ENCODE measurements around the gene TSC22D2. TPM values are rescaled to one million over a fixed set of nuclear protein-coding genes. Genes with fewer than 3 reads are reported as not detected.

The TSC22D2 gene
- total and polyA plus RNA-seq, 2 of the 8 experiments (the other 6 are each of a cell fraction or from before 2014, with no cell fraction given): 3.4 to 27.6 TPM

DNA sequence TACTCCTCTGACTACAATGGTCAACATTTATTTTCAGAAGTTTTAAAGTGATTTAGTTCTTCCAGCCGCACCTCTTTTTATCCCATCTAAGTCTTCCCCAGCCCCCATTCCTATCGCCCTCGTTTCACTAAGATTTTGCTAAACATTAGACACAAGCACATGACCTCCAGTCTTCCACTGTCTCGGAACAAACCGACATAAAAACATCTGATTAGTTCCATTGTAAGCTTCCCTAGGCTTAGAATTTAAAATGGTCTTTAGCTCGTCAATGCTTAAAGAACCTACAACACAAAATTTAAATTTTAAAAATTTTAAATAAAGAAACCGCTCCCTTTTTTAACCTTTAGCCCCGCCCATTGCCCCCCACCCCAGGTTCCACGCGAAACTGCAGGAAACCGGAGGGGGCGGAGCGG lies 284 bp upstream of the TSC22D2 start:
- H3K23me2 ChIP-seq (ENCODE audit: low read depth, low read length): peaks cover 17% of the 10 kb centered on the region; the same call in 1 of the 2 replicates
- H3K9me3 ChIP-seq (ENCODE audit: insufficient read depth in 2 of 2, low read depth in 1 of 2, low read length in 1 of 2): no peaks in the 10 kb centered on the region
- no peak overlapping the region for H3K56ac ChIP-seq (replicated peaks; ENCODE audit: insufficient read length, low read depth, low read length)
- H4K5ac ChIP-seq (ENCODE audit: insufficient read length, low read depth, low read length): peak overlapping the region; percentile 29
- no peak overlapping the region for H2BK20ac ChIP-seq (ENCODE audit: low read length)
- peak overlapping the region; percentile 16 to 91 (median 52) for H3K4me3 ChIP-seq (ENCODE audit: extremely low read depth in 1 of 4, insufficient read depth in 2 of 4, low read depth in 3 of 4, low read length in 4 of 4)
- H4K20me1 ChIP-seq (replicated peaks in 1 of 2; ENCODE audit: control insufficient read depth in 1 of 2, insufficient read depth in 2 of 2, low read length in 2 of 2): peaks cover 25 to 28% of the 10 kb centered on the region in 2 experiments
- peak overlapping the region; percentile 51; the same call in 1 of the 2 replicates for H3K18ac ChIP-seq (ENCODE audit: extremely low read depth, low read length)
- CTCF ChIA-PET (ENCODE audit: partially characterized antibody): interaction anchor here (0.9 to 4.9 kb wide), 7 partner anchors 88 to 180 kb away, joined by 3 to 49 read pairs (median 4); no protein-coding TSS in a partner anchor
- no peak overlapping the region; the same call in 1 of the 2 replicates for H2BK12ac ChIP-seq (ENCODE audit: low read depth, low read length)
- no peak overlapping the region; the same call in 1 of the 2 replicates for H4K8ac ChIP-seq (ENCODE audit: extremely low read depth, insufficient read depth, low read length)
- DNase-seq (ENCODE audit: low read depth in 1 of 2, low spot score in 2 of 2) (no peak), FAIRE-seq (no peak)
- H2BK5ac ChIP-seq (ENCODE audit: low read depth, low read length): peak overlapping the region; percentile 27; the same call in 1 of the 2 replicates
- peak overlapping the region; percentile 79; the same call in 1 of the 2 replicates for H3K27ac ChIP-seq (ENCODE audit: low read depth, low read length)
- H3K9ac ChIP-seq (replicated peaks in 1 of 4; ENCODE audit: extremely low read depth in 1 of 4, low read depth in 3 of 4, low read length in 3 of 4): peak overlapping the region in 3 of 4 experiments; percentile 20 to 74 (median 23); a peak in 4 of 7 replicates
- no peak overlapping the region for H3K14ac ChIP-seq (ENCODE audit: insufficient read length)
- H4K91ac ChIP-seq (replicated peaks; ENCODE audit: insufficient read length, low read length): no peak overlapping the region
- no peaks in the 10 kb centered on the region for H3K27me3 ChIP-seq (replicated peaks in 1 of 4; ENCODE audit: control insufficient read depth in 3 of 4, extremely low read depth in 1 of 4, insufficient read depth in 3 of 4, low read length in 3 of 4)
- peak overlapping the region; percentile 64 to 92 for H3K4me2 ChIP-seq (ENCODE audit: insufficient read depth in 1 of 2, low read depth in 2 of 2, low read length in 2 of 2)
- TF ChIP-seq ASH2L (IDR thresholded peaks at IDR 0.05; ENCODE audit: low read length): no peak
- TF ChIP-seq RFX5 (IDR thresholded peaks at IDR 0.05; ENCODE audit: borderline replicate concordance, low read depth, low read length): no peak
- no peak for TF ChIP-seq GTF2F1 (IDR thresholded peaks at IDR 0.05; ENCODE audit: borderline replicate concordance, low read depth, low read length)
- TF ChIP-seq ZNF274 (IDR thresholded peaks at IDR 0.05; ENCODE audit: borderline replicate concordance, extremely low read depth, low read length): no peak
- H3K36me3 ChIP-seq (ENCODE audit: control insufficient read depth in 2 of 4, insufficient read depth in 4 of 4, low read length in 3 of 4): peaks cover 0 to 3% (median 0%) of the 10 kb centered on the region in 4 experiments; a peak in 1 of 8 replicates
- H2AFZ ChIP-seq (ENCODE audit: low read length): peak overlapping the region; percentile 83
- WGBS, 2 experiments (ENCODE audit: extremely low coverage in 1 of 2, insufficient coverage in 1 of 2, insufficient read length in 1 of 2, insufficient replicate concordance in 2 of 2, low coverage in 1 of 2, low lambda C conversion rate in 2 of 2, missing lambda C conversion rate in 1 of 2): 3% methylated on average over 13 of the region's 13 CpGs; no CpG with 5 or more reads in 1 of the 2 experiments
- peak overlapping the region; percentile 87 for H3K4ac ChIP-seq (replicated peaks; ENCODE audit: insufficient read length, low read depth, low read length)
- peaks cover 18 to 36% of the 10 kb centered on the region in 2 experiments for H3K79me2 ChIP-seq (ENCODE audit: control insufficient read depth in 1 of 2, insufficient read depth in 2 of 2, low read length in 2 of 2)
- no peak overlapping the region for H2AK5ac ChIP-seq (ENCODE audit: low read depth, low read length)
- POLR2A ChIA-PET (ENCODE audit: partially characterized antibody): interaction anchor here (0.7 to 4.1 kb wide), 19 partner anchors 11 to 437 kb away, joined by 3 to 18 read pairs (median 6); partner anchors contain the start of genes EIF2A, PFN2 and SERP1
- peaks cover 0 to 3% (median 2%) of the 10 kb centered on the region in 4 experiments; a peak in 3 of 7 replicates for H3K4me1 ChIP-seq (replicated peaks in 1 of 4; ENCODE audit: control insufficient read depth in 3 of 4, insufficient read depth in 4 of 4, low read length in 3 of 4)
- H2BK120ac ChIP-seq (replicated peaks; ENCODE audit: low read depth, low read length): no peak overlapping the region
- H2BK15ac ChIP-seq (ENCODE audit: low read length): no peak overlapping the region
- H3K79me1 ChIP-seq (ENCODE audit: low read depth, low read length): peaks cover 6% of the 10 kb centered on the region; the same call in 1 of the 2 replicates
- no peak overlapping the region for H3K23ac ChIP-seq (ENCODE audit: insufficient read length)

Data from H1 (cell line).